Measurements from ENCODE around the gene SMIM21.

Gene SMIM21

GRCh38 chr18:75362435-75362834, 65.1 kb downstream of the SMIM21 start (continued):
- TF ChIP-seq, protein P1, sequence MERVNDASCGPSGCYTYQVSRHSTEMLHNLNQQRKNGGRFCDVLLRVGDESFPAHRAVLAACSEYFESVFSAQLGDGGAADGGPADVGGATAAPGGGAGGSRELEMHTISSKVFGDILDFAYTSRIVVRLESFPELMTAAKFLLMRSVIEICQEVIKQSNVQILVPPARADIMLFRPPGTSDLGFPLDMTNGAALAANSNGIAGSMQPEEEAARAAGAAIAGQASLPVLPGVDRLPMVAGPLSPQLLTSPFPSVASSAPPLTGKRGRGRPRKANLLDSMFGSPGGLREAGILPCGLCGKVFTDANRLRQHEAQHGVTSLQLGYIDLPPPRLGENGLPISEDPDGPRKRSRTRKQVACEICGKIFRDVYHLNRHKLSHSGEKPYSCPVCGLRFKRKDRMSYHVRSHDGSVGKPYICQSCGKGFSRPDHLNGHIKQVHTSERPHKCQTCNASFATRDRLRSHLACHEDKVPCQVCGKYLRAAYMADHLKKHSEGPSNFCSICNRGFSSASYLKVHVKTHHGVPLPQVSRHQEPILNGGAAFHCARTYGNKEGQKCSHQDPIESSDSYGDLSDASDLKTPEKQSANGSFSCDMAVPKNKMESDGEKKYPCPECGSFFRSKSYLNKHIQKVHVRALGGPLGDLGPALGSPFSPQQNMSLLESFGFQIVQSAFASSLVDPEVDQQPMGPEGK (CRISPR knock-in tag; IDR thresholded peaks at IDR 0.05; ENCODE audit: borderline replicate concordance) = no peak
- no peak for TF ChIP-seq POU6F1 (CRISPR knock-in tag; IDR thresholded peaks at IDR 0.05; ENCODE audit: borderline replicate concordance, low read depth)

GRCh38 chr18:75360941-75361340, 66.6 kb downstream of the SMIM21 start:
- no peak for ATAC-seq
- no peak for TF ChIP-seq ZFP30 (CRISPR knock-in tag; IDR thresholded peaks at IDR 0.05)
- TF ChIP-seq ISL1 (CRISPR knock-in tag; IDR thresholded peaks at IDR 0.05) = no peak
- TF ChIP-seq OSR1 (CRISPR knock-in tag; IDR thresholded peaks at IDR 0.05) = no peak
- no peak for TF ChIP-seq CSRNP3 (CRISPR knock-in tag; IDR thresholded peaks at IDR 0.05)
- TF ChIP-seq ZNF565 (CRISPR knock-in tag; conservative IDR thresholded peaks at IDR 0.05; ENCODE audit: low read depth) = no peak
- TF ChIP-seq POU6F1 (CRISPR knock-in tag; IDR thresholded peaks at IDR 0.05; ENCODE audit: borderline replicate concordance, low read depth) = no peak
- no peak for TF ChIP-seq ZNF70 (CRISPR knock-in tag; IDR thresholded peaks at IDR 0.05)
- TF ChIP-seq, protein P1 (CRISPR knock-in tag; IDR thresholded peaks at IDR 0.05; ENCODE audit: borderline replicate concordance) = no peak
- no peak for TF ChIP-seq CSDC2 (CRISPR knock-in tag; IDR thresholded peaks at IDR 0.05)
- TF ChIP-seq RARB (CRISPR knock-in tag; IDR thresholded peaks at IDR 0.05) = no peak
- TF ChIP-seq PPARA (CRISPR knock-in tag; IDR thresholded peaks at IDR 0.05; ENCODE audit: borderline replicate concordance) = no peak
- TF ChIP-seq ZNF8 (CRISPR knock-in tag; IDR thresholded peaks at IDR 0.05) = no peak
- no peak for TF ChIP-seq TSHZ2 (CRISPR knock-in tag; IDR thresholded peaks at IDR 0.05)
- TF ChIP-seq ZC3H10 (CRISPR knock-in tag; IDR thresholded peaks at IDR 0.05) = no peak
- no peak for TF ChIP-seq TOX (CRISPR knock-in tag; IDR thresholded peaks at IDR 0.05; ENCODE audit: borderline replicate concordance)
- TF ChIP-seq GLIS3 (CRISPR knock-in tag; IDR thresholded peaks at IDR 0.05) = no peak
- no peak for TF ChIP-seq TCF4 (CRISPR knock-in tag; IDR thresholded peaks at IDR 0.05; ENCODE audit: borderline replicate concordance)

- ATAC-seq = no peak
- TF ChIP-seq ESRRG (CRISPR knock-in tag; IDR thresholded peaks at IDR 0.05) (no peak), PPARA (CRISPR knock-in tag; IDR thresholded peaks at IDR 0.05; ENCODE audit: borderline replicate concordance) (no peak), ZFP3 (CRISPR knock-in tag; IDR thresholded peaks at IDR 0.05) (no peak), ZC3H10 (CRISPR knock-in tag; IDR thresholded peaks at IDR 0.05) (no peak), ARNTL (CRISPR knock-in tag; IDR thresholded peaks at IDR 0.05; ENCODE audit: borderline replicate concordance, low read depth) (no peak), ZNF70 (CRISPR knock-in tag; IDR thresholded peaks at IDR 0.05) (no peak), ZNF8 (CRISPR knock-in tag; IDR thresholded peaks at IDR 0.05) (no peak), OSR1 (CRISPR knock-in tag; IDR thresholded peaks at IDR 0.05) (no peak), CSRNP3 (CRISPR knock-in tag; IDR thresholded peaks at IDR 0.05) (no peak), ZNF565 (CRISPR knock-in tag; conservative IDR thresholded peaks at IDR 0.05; ENCODE audit: low read depth) (no peak), POU6F1 (CRISPR knock-in tag; IDR thresholded peaks at IDR 0.05; ENCODE audit: borderline replicate concordance, low read depth) (no peak)
- TF ChIP-seq, protein P2, sequence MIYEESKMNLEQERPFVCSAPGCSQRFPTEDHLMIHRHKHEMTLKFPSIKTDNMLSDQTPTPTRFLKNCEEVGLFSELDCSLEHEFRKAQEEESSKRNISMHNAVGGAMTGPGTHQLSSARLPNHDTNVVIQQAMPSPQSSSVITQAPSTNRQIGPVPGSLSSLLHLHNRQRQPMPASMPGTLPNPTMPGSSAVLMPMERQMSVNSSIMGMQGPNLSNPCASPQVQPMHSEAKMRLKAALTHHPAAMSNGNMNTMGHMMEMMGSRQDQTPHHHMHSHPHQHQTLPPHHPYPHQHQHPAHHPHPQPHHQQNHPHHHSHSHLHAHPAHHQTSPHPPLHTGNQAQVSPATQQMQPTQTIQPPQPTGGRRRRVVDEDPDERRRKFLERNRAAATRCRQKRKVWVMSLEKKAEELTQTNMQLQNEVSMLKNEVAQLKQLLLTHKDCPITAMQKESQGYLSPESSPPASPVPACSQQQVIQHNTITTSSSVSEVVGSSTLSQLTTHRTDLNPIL (CRISPR knock-in tag; IDR thresholded peaks at IDR 0.05; ENCODE audit: low read depth) = no peak
Measured at GRCh38 chr18:75360215-75360614, 67.3 kb downstream of the SMIM21 start.
